NCI-H226 (cell line): ENCODE results near the gene COL23A1.
A peak's percentile ranks its signal among the peaks of the same experiment; 100 is the strongest.

Experiments used
- DNase-seq: peaks from one replicate; pipeline ENCODE4 v3.0.0-alpha.2; 2015

The COL23A1 gene

DNA sequence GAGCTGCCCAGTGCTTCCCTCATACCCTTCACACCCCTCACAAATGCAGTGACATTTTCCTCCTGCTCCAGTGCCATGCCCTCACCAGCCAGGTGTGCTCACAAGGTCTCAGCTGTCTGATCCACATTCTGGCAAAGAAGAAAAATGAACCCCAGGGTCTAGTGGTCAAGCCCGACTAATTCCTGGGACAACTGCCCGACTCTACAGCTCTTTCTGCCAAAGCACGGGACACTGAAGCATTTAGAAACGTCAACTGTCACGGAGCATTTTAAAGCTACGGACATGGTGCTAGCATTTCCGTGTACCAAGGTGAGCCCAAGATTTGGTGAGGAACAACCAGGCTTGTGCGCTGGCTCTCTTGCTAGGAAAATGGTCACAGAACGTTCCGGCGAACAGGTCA is 300.8 kb downstream of the COL23A1 start:
- no peak for DNase-seq

GRCh38 chr5:178288401-178289368 is 301.5 kb downstream of the COL23A1 start:
- no peak for DNase-seq

DNA sequence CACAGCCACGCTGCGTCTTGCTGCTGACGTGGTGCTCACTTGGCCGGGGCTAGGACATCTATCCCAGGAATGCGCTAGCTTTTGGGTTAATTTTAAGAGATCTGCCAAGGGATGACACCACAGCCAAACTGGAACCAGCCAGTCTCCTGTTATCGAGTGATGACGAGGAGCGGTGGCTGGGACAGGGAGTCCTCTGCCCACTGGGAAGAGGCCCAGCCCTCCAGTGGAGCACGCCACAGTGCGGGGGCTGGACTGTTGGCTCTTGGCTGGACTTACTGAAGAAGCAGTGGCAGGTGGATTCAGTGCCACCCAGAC is 302.4 kb downstream of the COL23A1 start:
- no peak for DNase-seq

DNA sequence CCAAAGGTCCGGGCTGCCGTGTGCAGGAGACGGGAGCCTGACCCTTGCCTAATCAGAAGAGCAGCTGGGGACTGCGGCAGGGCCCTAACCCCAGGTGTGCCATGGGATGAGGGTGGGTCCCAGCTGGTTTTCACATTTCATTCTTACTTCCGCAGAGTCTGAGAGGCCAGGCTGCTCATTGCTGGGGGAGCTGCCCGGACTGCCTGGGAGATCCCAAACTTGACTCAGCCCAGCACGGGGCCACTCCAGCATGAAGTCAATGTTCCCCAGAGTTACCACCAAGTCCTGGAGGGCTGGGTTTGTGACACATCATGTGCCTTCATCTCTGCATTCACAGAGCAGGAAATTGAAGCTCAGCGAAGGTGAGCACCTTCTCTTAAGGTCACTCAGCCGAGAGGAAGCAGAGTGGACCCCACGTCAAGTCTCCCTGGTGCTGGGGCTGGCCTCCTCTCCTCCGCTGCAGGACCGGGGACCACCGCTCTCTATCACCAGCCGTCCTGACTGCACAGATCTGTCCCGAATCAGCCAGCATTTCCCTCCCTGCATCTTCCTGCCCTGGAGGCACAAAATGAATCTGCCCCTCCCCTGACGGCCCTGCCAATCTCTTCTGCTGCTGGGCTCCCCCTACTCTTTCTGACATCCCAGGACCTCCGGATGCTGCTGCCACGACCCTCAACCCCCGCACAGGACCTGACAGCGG is 303.0 kb downstream of the COL23A1 start:
- DNase-seq = no peak

DNA sequence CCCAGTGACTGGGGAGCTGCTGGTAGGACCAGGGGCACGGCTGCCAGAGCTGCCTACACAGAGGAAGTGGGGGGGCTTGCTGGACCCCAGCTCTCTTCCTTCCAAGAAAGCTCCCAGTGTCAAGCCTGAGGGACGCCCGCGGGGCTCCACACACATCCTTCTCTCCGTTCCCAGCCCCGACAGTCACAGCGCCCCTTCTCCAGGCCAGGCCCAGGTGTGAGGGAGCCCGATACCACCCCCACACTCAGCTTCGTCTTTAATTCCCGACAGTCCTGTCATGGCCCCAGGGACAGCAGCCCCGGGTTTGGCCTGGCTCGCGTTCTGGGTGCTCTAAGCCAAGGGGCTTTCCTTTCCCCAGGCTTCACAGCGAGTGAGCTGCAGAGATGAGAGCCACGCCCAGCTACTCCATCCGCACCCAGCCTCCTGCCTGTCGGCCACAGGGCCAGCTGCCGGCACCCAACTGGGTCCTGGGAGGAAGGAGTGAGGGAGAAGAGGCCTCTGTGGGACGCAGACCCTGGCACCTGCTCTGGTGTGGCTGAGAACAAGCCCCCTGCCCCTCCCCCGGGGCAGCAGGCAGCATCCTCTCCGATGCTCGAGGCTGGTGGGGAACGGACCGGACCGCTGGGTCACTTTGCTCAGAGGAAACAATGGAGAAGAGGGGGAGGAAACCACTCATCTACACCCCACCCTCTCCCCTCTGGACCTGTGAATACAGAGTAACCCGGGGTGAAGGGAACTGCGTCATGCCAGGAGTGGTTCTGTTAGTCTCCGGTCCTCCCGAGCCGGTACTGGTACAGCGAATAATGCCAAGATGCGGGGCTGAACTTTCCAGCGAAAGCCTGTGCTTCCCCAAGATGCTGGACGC is 303.7 kb downstream of the COL23A1 start:
- DNase-seq = no peak

DNA sequence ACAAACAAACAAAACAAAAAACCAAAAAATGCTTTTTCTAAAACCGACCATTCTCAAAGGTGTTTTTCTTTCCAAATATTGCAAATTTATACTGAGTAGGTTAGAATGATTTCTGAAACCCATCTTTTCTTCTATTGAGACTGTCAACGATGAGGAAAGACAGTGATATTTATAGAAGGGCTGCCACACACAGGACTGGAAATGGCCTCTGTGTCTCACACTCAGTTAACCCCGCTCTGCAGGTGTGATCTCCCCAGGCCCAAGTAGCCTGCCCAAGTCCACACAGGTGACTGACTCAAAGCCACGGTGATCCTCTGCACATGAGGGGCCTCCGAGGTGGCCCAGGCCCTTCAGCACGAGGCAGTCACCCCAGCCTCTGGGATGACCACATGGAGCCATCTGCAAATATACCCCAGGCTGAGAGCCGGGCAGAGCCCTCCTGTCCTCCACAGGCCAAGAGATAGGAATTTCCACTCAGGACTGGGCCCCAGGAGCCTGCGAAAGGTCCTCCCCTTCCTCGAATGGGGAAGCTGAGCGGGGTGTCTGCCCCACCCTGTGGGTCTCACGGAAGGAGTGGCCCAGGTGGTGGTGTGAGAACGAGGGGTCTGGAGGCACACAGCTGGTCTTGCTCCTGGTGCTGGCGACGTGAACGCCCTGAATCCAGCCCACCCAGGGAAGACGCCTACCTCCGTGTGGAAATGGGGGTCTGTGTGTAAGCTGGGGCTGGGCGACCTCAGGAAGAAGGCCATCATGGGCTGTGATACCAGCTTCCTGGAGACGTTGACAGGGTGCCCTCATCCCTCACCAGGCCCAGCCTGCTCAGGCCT is 304.6 kb downstream of the COL23A1 start:
- DNase-seq = no peak

DNA sequence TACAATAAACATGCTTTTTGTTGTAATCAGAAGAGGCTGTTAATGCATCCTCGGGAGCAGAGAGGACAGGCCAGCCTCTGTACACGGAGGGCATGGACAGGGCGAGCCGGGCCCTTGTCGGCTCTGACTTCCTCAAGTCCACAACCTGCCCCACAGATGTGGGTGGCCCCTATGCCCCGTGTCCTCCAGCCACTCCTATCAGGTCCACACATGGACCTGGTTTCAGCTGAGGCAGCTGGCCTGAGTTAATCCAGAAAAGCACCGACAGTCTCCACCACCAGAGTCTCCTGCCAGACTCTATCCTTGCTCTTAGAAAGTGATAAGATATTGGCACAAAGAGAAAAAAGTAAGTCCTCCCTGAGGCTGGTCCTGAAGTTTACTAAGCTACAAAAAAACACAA is 305.2 kb downstream of the COL23A1 start:
- DNase-seq = no peak

DNA sequence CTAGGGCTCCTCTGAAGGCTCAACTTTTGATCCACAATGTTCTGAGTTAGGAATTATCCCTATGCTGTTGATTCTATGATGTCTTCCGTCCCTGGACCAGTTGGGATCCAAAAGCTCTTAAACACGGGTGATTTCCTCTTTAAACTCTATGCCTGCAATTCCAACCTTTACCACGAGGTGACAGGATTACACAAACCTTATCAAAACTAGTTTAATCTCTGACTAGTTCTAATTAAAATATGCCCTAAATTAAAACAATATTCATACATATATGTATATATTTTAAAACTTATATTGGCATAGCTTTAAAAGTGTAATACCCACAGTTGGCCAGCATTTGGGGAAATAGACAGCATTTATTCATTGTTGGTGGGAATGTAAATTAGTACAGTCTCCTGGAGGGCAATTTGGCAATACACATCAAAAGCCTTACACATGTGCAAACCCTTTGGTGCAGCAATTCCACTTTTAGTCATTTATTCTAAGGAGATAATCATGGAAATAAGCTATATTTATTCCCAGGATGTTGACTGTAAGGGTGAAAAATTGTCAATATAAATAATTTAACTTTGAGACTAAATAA is 306.0 kb downstream of the COL23A1 start:
- DNase-seq = no peak

GRCh38 chr5:178283520-178283919 is 306.7 kb downstream of the COL23A1 start:
- no peak for DNase-seq

GRCh38 chr5:178282391-178282790 is 307.8 kb downstream of the COL23A1 start:
- no peak for DNase-seq

DNA sequence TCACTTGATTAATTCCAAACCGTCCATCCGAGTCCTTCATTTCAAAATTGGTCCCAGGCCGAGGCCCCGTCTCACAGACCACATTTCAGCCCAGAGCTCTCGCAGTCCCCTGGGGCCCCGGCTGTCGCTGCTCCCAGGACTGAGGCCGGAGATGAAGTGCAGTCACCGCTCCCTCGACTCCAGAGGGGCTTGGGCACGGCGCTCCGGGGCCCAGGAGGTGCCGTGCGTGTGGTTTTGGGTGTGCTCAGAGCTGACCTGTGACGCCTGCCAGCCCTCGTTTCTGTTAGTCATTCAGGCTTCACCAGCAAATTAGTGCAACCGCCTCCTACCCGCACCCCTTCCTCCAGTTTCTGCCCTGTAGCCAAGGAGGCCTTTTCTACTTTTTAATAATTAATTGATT is 308.9 kb downstream of the COL23A1 start:
- DNase-seq = no peak

DNA sequence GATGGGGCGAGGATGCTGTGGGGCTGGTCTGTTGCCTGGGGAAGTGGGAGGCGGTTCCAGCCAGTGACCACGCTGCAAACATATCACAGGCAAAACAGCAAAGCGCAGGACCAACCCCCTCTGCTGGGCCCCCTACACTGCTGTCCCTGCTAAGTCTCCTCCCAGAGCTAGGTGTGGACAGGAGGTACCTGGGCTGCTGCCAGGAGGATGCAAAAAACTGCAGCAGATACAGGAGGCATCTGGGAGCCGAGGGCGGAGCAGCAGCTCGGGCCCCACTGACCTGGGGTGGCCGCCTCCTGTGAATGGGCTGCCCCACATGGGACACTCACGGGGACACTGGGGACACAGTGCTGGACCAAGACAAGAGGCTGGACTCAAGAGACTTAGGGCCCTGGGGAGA is 309.6 kb downstream of the COL23A1 start:
- no peak for DNase-seq

DNA sequence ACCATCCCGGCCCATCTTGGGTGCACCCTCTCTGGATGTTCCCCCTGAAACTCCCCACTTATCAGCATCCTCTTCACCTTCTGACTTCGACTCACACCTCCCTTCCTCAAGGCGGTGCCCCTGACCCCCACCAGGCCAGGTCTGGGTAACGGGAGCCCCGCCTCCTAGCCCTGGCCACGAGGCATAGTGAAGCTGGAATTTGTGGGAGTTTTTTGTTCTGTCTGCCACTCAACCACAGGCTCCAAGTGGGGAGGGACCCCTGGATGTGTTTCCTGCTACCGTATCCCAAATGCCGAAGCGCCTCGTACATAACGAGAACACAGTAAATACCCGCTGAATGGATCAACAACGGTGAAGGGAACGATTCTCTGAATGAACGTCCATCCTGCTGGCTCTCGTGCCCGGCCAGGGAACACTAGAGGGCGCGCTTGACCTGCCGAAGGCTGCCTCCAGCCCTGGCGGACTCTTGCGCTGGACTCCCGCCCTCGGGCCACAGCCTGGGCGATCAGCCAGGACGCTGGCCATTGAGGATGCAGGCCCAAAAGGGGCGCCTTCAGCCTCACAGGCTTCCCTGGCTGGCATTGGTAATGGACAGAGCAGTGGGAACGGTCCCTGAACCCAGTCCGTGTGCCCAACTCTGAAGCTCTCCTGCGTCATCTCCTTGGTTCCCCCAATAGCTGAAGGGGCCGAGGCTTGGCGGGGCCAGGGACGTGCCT is 310.3 kb downstream of the COL23A1 start:
- peak; percentile 50 for DNase-seq

GRCh38 chr5:178279026-178279722 is 311.0 kb downstream of the COL23A1 start:
- DNase-seq = no peak

DNA sequence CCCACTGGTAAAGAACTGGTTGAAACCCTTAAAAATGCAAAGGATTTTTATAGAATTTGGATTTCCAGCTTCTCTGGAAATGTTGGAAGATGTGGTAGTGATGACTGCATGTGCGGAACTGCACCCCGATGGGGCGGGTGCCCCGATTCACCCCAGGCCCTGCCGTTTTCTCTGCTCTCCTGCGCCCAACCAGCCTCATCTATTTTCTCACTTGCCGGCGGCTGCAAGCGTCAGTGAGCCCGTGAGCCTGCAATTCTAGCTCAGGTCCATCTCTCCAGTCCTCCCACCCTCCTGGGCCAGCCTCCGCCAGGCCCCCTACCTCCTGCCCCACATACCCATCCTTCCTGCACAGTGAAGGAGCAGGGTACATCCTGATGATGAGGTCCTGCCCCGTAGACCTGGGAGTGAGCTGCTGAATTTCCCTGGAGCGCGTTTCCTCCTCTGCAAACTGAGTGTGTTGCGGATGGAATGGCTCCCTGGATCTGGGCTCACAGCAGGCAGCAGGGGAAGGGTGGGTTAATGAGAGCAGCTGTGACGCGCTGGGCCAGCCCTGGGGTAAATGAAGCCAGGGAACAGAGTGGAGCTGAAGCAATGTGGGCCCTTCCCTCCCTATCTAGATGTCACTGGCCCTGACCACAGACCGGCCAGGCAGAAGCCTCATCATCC is 311.7 kb downstream of the COL23A1 start:
- DNase-seq = no peak

DNA sequence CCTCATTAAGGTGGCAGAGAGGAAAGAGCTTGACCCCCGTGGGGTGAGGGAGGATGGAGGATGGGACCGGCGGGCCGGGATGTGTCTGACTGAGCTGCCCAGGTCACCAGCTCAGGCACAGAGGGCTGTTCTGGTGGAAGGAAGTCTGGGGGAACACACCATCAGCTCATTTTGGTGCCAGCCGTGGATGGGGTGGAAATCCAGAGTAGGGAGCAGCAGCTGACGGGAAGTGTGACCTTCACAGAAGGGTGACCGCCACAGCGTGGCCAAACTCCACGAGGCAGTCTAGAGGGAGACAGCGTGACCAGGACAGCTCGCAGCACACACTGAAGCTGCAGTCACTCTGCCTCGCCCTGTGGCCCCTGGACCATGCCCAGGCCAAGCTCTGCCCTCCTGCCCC is 312.3 kb downstream of the COL23A1 start:
- DNase-seq = no peak

DNA sequence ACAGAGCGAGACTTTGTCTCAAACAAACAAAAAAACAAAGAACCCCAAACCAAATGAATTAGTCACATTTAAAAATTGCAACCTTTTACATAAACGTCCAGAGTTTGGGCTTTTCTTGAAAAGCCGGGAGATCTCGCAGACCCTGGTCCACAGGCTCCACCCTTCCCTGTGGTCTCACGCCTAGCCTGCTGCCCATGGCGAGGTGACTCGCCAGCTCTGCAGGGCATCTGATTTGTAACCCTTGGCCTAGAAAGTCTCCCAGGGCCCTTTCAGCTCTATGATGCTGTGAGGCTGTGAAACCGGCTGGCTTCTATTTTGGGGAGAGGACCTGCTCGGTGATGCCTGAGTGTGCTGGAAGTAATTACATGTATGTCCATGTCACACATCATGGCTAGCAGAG is 312.8 kb downstream of the COL23A1 start:
- DNase-seq = no peak

- no peak for DNase-seq
Observed at GRCh38 chr5:178274781-178275537, 315.2 kb downstream of the COL23A1 start.
